Activated T-cell treated with anti-CD3 and anti-CD28 coated beads, Interleukin-2, amount 50 U/mL, for 1 hour (primary cell): ENCODE results near the gene LDAF1.

Source experiments
- DNase-seq: peaks from one replicate; pipeline ENCODE4 v3.0.0-alpha.2; 2020

Gene LDAF1

DNA sequence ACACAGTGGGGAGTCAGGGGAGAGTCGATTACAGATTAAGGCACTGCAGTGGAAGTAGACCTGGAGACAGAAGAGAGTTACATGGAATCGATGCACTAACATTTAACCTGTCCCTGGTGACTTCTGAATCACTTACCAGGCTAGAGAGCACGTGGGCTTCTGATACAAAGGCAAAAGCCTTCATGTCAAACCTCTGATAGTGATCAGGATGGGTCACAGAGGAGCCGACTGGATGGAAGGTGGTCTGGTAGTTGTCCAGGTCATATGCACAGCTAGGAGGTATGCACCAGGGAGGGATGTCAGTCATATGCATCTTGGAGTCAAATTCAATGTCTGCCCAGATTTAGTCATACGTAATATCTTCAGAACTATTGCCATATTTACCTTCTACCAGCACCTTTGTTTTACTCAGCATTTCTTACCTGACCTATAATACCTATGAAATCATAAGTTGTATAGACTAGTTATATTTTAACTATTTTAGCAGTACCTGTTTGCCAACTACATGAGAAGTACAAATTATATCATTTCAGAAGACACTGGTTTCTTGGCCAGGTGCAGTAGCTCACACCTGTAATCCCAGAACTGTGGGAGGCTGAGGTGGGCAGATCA is 41.2 kb downstream of the LDAF1 start:
- no peak for DNase-seq

DNA sequence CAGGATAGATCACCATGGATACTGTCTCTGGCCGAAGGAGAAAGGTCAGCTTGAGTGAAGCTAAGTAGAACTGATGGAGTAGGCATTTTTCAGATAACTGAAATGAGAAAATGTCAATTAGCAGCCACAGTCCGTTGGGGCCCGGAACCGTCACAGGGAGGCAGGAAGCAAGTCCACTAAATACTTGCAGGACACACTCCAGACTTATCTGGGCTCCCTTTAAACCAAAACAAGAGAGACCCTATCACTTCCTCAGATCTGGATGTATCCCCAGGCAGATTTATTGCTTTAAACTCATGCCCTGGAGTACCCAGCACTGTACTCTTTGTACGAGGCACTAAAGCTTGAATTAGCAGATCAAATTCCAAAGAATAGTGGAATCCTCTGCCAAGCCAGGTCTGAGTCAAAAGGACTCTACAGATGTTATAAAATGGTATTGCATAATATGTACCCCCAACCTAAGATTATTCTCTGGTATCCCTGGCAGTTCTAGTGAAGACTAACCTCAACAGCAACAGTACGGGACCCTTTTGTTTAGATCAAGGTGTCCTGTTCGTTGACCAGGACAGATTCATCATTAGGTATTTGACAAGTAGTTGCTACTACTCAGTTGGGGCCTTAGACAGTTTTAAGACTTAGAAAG is 44.8 kb downstream of the LDAF1 start:
- no peak for DNase-seq

DNA sequence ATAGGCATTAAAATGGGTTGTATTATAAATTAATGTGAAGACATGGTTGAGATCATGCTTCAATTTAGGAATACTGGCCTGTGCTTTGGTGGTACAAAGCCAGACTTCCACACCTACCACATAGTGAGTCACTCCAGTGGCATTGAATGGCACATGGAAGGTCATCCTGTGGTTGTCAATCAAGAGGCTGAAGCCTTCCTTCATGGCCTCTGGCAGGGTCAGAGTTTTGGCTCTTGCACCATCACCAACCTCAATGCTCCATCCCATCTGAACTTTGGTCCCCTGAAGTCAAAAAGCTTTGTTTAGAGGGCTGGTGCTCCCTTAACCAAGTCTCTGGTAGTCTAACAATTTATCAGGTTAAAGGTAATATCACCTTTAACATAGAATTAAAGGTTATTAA is 46.8 kb downstream of the LDAF1 start:
- no peak for DNase-seq

DNA sequence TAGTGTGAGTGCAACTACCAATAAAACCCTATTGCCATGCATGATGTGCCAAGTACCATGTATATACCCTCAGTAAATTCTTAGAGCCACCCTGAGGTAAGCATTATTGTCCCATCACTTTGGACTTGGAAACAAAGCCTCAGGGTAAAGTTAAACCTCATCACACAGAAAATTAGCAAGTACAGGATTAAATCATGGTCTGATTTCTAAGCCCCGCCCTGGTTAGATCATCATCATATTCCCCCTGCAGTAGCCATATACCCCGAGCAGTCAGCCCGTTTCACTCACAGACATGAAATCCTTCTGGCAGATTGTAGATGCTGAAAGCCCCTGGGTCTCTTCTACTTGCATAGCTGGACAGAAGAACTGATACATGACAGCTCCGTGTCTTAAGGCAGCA is 48.1 kb downstream of the LDAF1 start:
- no peak for DNase-seq

DNA sequence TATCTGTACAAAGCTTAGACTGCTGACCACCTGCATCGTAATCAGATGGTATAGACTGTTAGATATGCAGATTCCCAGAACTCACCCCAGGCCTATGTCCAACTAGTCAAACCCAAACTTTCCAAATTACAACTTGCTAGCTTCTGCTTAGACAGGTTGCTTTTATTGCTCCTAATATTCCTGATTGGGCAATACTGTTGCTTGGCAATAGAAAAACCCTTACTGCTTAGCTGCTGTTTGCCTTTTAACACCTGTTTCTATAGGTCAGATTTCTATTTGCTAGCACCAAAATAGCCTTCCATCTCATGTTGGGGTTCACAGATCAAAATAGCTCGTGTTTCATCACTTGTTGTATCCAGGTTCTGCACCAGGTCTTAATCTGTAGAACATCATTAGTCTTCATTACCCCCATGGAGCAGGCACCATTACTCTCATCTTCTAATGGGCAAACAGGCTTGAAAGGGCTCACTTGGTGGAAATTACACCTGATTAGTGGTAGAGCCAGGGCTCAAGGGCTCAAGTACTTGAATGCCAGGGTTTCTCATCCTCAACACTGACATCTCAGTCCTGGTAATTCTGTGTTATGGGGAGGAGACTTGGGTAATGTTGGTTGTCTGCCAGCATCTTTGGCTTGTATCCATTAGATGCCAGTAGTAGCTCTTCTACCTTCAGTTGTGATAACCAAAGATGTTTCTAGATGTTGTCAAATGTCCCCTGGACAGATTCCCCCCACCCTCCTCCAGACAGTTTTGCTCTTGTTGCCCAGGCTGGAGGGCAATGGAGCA is 50.2 kb downstream of the LDAF1 start:
- no peak for DNase-seq

DNA sequence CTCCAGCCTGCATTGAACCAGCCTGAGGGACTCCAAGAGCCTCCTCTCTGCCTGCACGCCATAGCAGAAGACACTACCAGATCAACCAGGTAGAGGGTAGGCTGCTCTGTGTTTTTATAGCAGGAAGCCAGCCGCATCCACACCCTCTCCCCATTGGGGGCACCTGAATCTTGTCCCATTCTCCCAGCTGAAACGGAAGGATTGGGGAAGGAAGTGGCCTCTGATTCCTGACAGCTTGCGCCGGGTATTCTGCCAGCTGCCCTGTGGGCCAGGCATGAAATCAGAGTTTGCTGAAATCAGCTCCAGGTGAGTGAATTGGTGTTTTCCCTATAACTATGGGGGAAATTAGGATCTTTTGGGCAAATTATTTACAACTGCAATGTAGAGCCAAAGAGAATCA is 53.0 kb downstream of the LDAF1 start, which contains the start of gene ZP2:
TSS of gene ZP2 (minus strand) at position 89 of the 400 bp plus-strand sequence. CDS start at position 62, 27 bp downstream.
- no peak for DNase-seq

DNA sequence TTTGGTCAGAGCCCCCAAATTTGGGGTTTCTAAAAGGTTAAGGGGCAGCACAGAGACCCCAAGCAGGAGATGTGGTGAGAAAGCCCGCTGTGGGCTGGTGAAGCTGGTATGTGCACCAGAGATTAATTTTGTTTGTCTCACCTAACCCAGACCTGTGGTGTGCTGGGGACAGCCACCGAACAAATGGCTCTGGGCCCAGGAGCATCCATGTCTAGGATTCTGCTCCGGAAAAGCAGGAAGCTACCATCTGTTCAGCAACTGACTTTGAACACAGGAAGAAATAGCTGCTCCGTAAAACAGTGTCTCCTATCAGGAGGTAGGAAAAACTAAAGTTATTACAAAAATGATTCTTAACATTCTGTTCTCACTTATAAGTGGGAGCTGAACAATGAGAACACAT is 55.6 kb downstream of the LDAF1 start:
- no peak for DNase-seq

DNA sequence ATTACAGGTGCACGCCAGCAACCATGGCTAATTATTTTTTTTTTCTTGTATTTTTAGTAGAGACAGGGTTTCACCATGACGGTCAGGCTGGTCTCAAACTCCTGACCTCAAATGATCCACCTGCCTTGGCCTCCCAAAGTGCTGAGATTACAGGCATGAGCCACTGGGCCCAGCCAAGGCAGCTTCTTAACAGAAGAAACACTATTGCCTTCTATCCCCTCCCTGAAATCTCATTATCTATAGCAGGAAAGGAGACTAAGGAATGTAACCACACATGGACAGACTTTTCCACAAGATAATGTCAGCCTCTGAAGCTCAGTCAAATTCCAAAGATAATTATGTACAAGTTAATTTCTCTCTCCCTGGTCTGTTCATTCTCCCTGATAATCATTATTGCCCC is 58.6 kb downstream of the LDAF1 start:
- no peak for DNase-seq

DNA sequence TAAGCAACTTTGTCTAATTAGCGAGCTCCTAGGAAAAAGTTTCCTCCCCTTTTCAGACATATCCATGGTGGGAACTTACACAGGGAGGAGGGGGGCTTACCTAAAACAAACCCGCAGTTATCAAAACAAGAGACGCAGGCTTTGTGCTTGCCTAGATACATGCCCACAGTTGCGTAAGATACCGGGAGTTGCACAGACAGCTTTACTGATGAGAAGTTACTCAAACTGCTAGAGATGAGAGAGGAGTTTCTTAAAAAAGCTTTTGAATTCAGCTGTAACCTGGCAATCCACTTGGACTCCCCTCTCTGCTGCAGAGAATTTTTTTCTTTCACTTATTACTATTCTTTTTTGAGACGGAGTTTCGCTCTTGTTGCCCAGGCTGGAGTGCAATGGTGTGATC is 59.7 kb downstream of the LDAF1 start:
- DNase-seq, result no peak

DNA sequence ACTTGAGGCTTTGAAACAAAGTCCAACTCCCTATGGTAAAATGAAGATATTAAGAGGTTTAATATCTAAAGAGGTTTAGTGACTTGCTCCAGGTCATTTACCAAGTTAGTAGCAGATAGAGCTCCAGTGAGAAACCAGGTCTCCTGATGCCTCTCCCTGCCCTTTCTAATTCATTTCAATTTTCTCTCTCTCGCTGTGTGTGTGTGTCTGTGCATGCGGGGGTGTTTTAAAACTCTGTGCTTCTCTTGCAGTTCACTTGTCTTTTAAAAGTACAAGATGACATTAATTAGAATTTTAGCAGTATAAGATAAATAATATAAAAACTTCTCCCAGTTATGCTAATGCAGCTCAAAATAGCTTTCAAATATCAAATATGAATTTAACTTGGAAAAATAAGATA is 61.1 kb downstream of the LDAF1 start:
- no peak for DNase-seq

DNA sequence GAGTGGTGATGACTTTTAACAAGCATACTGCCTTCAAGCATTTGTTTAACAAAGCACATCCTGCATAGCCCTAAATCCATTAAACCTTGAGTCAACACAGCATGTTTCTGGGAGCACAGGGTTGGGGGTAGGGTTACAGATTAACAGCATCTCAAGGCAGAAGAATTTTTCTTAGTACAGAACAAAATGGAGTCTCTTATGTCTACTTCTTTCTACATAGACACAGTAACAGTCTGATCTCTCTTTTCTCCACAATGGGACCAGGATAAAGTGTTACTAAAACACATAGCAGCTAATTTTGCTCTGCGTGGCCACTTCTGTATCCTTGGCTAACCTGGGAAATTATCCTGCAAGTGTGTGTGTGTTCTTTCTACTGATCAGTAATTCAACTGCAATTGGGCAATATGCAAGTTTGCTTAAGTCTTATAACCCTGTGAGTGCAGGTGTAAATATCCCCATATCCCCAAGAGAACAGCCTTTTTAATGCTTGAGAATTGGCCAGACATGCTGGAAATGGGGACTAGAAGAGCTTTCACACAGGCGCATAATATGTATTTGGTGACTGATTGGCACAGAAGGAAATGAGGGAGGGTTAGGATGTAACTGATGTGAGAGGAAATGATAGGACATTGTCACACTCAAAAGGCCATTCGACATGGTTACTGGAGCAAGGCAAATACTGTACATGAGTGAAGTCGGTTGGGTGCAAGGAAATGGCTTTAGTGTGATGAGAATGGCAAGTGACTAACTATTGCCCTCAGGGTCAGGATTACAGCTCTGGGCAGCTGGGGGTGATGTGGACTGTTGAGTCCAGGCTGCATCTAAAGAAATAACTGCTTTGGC is 64.2 kb downstream of the LDAF1 start:
- no peak for DNase-seq

DNA sequence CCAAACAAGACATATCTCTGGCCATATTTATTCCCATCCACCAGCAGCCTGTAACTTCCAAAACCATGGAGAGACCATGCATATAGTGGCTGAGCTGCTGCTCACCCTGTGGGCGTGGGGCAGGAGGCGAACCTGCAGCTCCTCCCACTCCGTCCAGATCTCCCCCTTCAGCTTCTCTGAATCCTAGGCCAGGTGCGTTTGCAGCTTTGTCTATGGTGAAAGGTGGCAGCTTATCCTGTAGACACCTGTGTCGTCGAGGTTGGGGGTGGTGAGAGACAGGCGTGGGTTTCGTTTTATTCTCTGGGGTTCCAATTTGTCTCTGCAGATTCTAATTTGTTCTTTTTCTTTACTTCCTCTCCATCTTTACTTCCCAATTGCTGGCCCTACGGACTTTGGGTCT is 65.3 kb downstream of the LDAF1 start:
- no peak for DNase-seq

DNA sequence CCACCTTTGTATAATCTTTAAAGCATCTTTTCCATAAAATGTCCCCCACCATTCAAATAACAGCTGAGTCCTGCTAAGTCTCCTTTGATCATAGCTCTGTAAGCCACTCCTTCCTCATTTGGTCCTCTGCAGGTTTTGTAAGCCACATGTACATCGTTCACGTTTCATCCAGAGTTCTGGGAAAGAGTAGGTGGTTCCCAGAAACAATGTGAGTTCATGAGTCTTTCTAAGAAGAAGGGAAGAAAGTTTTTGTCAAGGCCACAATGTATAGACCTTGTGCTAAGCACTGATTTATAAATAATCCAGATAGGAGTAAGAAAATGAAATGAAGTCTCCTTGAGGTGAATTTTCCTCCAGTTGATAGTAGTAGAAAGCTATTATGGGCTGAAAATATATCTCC is 66.3 kb downstream of the LDAF1 start:
- no peak for DNase-seq

DNA sequence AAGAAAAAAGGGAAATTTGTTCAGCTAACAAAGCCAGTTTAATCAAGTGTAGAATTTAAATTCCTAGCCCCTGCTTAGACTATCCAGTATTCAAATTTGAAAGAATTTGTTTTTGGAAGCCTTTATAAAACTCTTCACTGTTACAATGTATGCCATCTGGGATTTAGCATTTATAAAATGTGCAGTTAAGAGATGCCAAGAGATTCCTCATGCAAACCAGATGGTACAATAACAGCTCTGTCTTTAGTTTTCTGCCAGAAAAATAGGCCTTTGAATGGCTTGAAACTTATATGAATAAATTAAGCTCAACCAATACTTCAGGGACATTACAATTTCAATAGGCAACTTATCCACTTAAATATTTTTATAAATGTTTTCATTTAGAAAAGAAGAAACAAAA is 68.3 kb downstream of the LDAF1 start:
- no peak for DNase-seq

DNA sequence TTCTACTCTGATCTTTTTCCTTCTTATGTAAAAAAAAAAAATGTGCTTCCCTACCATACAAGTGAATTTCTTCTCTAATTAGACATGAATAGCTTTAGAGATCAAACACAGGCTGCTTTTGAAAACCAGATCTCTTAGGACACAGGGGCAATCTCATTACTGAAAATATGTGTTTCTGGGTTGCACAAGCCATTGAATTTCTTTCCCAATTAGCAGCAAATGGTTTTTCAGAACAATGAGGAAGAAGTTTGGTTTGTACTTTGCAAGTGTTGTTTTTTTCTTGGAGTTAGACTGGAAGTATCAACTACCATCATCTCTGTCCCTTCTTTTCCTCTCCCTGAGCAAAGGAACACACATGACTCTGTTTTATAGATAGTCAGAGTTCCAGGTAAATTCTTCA is 69.4 kb downstream of the LDAF1 start:
- DNase-seq, result no peak

DNA sequence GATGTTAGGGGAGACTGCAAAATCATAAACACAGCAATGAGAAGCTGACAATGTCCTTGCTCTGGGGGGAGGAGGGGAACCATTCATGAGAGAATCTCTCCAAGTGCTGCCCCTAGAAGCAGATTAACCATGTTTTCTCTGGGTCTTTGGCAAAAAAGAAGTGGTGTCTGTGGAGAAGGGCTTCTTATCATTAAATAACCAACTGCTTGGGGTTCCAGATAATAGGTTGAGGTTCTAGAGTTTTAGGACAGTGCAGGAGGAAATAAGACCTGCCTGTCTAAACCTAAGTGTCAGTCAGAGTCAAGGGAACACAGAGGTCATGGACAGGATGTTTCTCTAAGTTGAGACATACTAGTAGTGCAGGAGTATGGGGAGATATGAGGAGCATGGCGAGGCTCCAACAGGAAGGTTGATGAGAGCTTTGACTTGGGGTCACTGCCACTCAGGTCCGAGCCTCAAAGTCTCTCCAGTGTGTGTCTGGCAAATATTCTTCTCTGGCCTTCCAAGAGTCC is 69.9 kb downstream of the LDAF1 start:
- DNase-seq, result no peak
